Lung (tissue), 12 donors: ENCODE measurements around the gene CHSY1. TPM values are rescaled to one million over a fixed set of nuclear protein-coding genes. Genes with fewer than 3 reads are reported as not detected.
A peak's percentile ranks its signal among the peaks of the same experiment; 100 is the strongest.

ENCODE experiments used
- ATAC-seq: fragments of 200-7000 bp; cut with Tn5 transposase; one replicate; pipeline ENCODE4 v1.9.1; 2020; ENCODE audit warnings: moderate number of reproducible peaks; ENCODE audit not compliant: insufficient read depth, low FRiP score
- DNase-seq, 3 donors: peaks; one replicate each; pipeline ENCODE4 v3.0.0-alpha.2; 2013 to 2017
- H3K27ac ChIP-seq, 2 donors: one replicate each; pipeline ENCODE4 v1.5.1; 2013; ENCODE audit warnings: mild to moderate bottlenecking in 2 of 2, moderate library complexity in 2 of 2, control low read depth in 1 of 2, inconsistent platforms in 1 of 2, low read depth in 1 of 2, low read length in 1 of 2
- H3K27me3 ChIP-seq, 3 donors: one replicate each; pipeline ENCODE4 v1.5.1; 2013; ENCODE audit warnings: low read length in 2 of 3; ENCODE audit not compliant: control insufficient read depth in 3 of 3, insufficient read depth in 3 of 3
- H3K36me3 ChIP-seq, 4 donors: one replicate each; pipeline ENCODE4 v1.5.1; 2013; ENCODE audit warnings: low read length in 4 of 4, mild to moderate bottlenecking in 1 of 4, moderate library complexity in 1 of 4; ENCODE audit not compliant: control insufficient read depth in 4 of 4, insufficient read depth in 4 of 4
- H3K4me1 ChIP-seq, 5 donors: one replicate each; pipeline ENCODE4 v1.5.1; 2013; ENCODE audit warnings: low read length in 5 of 5, mild to moderate bottlenecking in 2 of 5, moderate library complexity in 1 of 5; ENCODE audit not compliant: control insufficient read depth in 5 of 5, insufficient read depth in 5 of 5
- H3K4me3 ChIP-seq: one replicate; pipeline ENCODE4 v1.5.1; 2013; ENCODE audit warnings: mild to moderate bottlenecking, control low read depth, moderate library complexity
- H3K9ac ChIP-seq, 2 donors: one replicate each; pipeline ENCODE4 v1.5.1; 2013; ENCODE audit warnings: low read length in 2 of 2, control low read depth in 1 of 2; ENCODE audit not compliant: insufficient read depth in 1 of 2
- H3K9me3 ChIP-seq, 4 donors: one replicate each; pipeline ENCODE4 v1.5.1; 2013; ENCODE audit warnings: low read length in 3 of 4, mild to moderate bottlenecking in 1 of 4, moderate library complexity in 1 of 4; ENCODE audit not compliant: control insufficient read depth in 4 of 4, insufficient read depth in 3 of 4
- CTCF ChIP-seq: IDR thresholded peaks from 2 replicates; pipeline ENCODE4 v1.5.1; 2012; ENCODE audit warnings: mild to moderate bottlenecking; ENCODE audit errors: control extremely low read depth, extremely low read depth
- WGBS, 2 donors: extraction: QIAGEN DNeasy Blood & Tissue Kit; methylation state at CpG; one replicate each; pipeline ENCODE4 v1.1.7; 2013; 5-methylcytosine and 5-hydroxymethylcytosine counted together
- polyA plus RNA-seq, 2 donors: library from polyadenylated mRNA; stranded (reverse); fragments of 200-250 nt; gene quantifications; one replicate each; pipeline ENCODE4 v1.2.1, GENCODE V29; 2013
- total RNA-seq, 2 donors: library from RNA; depleted of rRNA in 1 of 2; stranded (reverse); fragments of >200 nt in 1 of 2; gene quantifications; one replicate each; pipeline ENCODE4 v1.2.1, GENCODE V29; 2014 to 2021
- donor health status: control.
- donor health status: control.
- donor health status: Bipolar disorder and iron deficiency.
- donor health status: healthy.
- donor health status: DM: yes; HTN: yes; CAD: no.

CHSY1 gene
- total and polyA plus RNA-seq, 4 donors, result 11.8 to 52.2 (median 30.4) TPM

- no peak overlapping the region for H3K27ac ChIP-seq
These were observed 19.2 kb downstream of the CHSY1 start for GRCh38 chr15:101232677-101233076.

GRCh38 chr15:101228313-101228712 is 23.5 kb downstream of the CHSY1 start:
- Histone ChIP-seq H3K27ac (no peak overlapping the region), H3K27me3 (no peaks in the 10 kb centered on the region), H3K4me1 (peaks cover 0 to 17% (median 0%) of the 10 kb centered on the region in 5 donors), H3K36me3 (peaks cover 0 to 26% (median 8%) of the 10 kb centered on the region in 4 donors), H3K4me3 (no peak overlapping the region), H3K9me3 (peaks cover 0 to 4% (median 2%) of the 10 kb centered on the region in 4 donors), H3K9ac (no peak overlapping the region)
- TF ChIP-seq CTCF, result no peak
- DNase-seq (no peak), ATAC-seq (no peak)

More at GRCh38 chr15:101232677-101233076, 19.2 kb downstream of the CHSY1 start:
- H3K36me3 ChIP-seq, result peaks cover 7 to 28% (median 20%) of the 10 kb centered on the region in 4 donors
- no peaks in the 10 kb centered on the region for H3K27me3 ChIP-seq
- peaks cover 0 to 12% (median 6%) of the 10 kb centered on the region in 5 donors for H3K4me1 ChIP-seq
- ATAC-seq, result no peak
- no peak overlapping the region for H3K9ac ChIP-seq
- no peak overlapping the region for H3K4me3 ChIP-seq
- WGBS, 2 donors, result 69 to 78% methylated on average over 5 of the region's 5 CpGs
- TF ChIP-seq CTCF, result no peak
- H3K9me3 ChIP-seq, result peaks cover 0 to 4% (median 2%) of the 10 kb centered on the region in 4 donors
- no peak for DNase-seq

DNA sequence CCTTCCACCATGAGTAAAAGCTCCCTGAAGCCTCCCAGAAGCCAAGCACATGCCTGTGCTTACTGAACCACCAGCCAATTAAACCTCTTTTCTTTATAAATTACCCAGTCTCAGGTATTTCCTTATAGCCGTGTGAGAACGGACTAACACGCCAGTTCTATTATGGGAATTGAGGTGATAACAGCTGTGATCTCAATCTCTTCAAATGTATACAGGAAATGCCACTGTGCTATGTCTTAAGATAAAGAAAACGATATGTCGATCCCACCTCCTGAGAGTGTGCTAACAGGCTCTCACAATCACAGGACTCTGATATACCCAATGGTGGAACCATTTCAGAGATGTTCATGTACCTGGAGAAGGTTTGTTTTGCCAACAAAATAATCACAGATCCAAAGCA is 26.2 kb downstream of the CHSY1 start:
- no peak overlapping the region for H3K9ac ChIP-seq
- peaks cover 7 to 22% (median 10%) of the 10 kb centered on the region in 5 donors for H3K4me1 ChIP-seq
- whole genome bisulfite sequencing, 2 donors, result 61 to 66% methylated on average over 5 of the region's 5 CpGs
- H3K36me3 ChIP-seq, result peaks cover 0 to 16% (median 5%) of the 10 kb centered on the region in 4 donors
- ATAC-seq (no peak), DNase-seq (no peak)
- H3K9me3 ChIP-seq, result peaks cover 0 to 4% (median 2%) of the 10 kb centered on the region in 4 donors
- no peaks in the 10 kb centered on the region for H3K27me3 ChIP-seq
- H3K27ac ChIP-seq, result no peak overlapping the region
- no peak for TF ChIP-seq CTCF
- H3K4me3 ChIP-seq, result no peak overlapping the region

GRCh38 chr15:101221902-101222301 is 29.9 kb downstream of the CHSY1 start:
- H3K9ac ChIP-seq, result peak overlapping the region in 1 of 2 donors; percentile 40
- TF ChIP-seq CTCF, result no peak
- H3K4me1 ChIP-seq, result peaks cover 7 to 26% (median 17%) of the 10 kb centered on the region in 5 donors
- no peak overlapping the region for H3K4me3 ChIP-seq
- H3K27ac ChIP-seq, result no peak overlapping the region
- ATAC-seq (no peak), DNase-seq (peak in 2 of 3 donors; percentile 72 to 73)
- WGBS, 2 donors, result 47 to 53% methylated on average over 4 of the region's 4 CpGs
- peaks cover 0 to 10% (median 5%) of the 10 kb centered on the region in 4 donors for H3K36me3 ChIP-seq
- no peaks in the 10 kb centered on the region for H3K27me3 ChIP-seq
- no peaks in the 10 kb centered on the region for H3K9me3 ChIP-seq
